HuH-7.5 (cell line): ENCODE measurements around the gene GRIA1.

Source experiments
- DNase-seq: peaks from one replicate; pipeline ENCODE4 v3.0.0; 2011; ENCODE audit warnings: low spot score

The GRIA1 gene

GRCh38 chr5:153490118-153491037 is at the start of gene GRIA1:
TSS of gene GRIA1 (plus strand) at chr5:153490670.
- DNase-seq: no peak

- no peak for DNase-seq
These were observed 44.4 kb upstream of the GRIA1 start for GRCh38 chr5:153445875-153446579.

- DNase-seq: no peak
These were observed 42.9 kb upstream of the GRIA1 start for GRCh38 chr5:153447534-153447933.

GRCh38 chr5:153456354-153456753 is 34.1 kb upstream of the GRIA1 start:
- no peak for DNase-seq

GRCh38 chr5:153456993-153457392 is 33.5 kb upstream of the GRIA1 start:
- no peak for DNase-seq

- DNase-seq: no peak
These were observed 32.2 kb upstream of the GRIA1 start for GRCh38 chr5:153458268-153458667.

GRCh38 chr5:153459051-153459743 is 31.3 kb upstream of the GRIA1 start:
- DNase-seq: no peak

- no peak for DNase-seq
These were observed 30.0 kb upstream of the GRIA1 start for GRCh38 chr5:153460421-153460820.

GRCh38 chr5:153461341-153461740 is 29.1 kb upstream of the GRIA1 start:
- no peak for DNase-seq

GRCh38 chr5:153463806-153464205 is 26.7 kb upstream of the GRIA1 start:
- no peak for DNase-seq

GRCh38 chr5:153467546-153467945 is 22.9 kb upstream of the GRIA1 start:
- no peak for DNase-seq

- no peak for DNase-seq
These were observed 21.0 kb upstream of the GRIA1 start for GRCh38 chr5:153469423-153469822.

- DNase-seq: no peak
These were observed 19.7 kb upstream of the GRIA1 start for GRCh38 chr5:153470736-153471135.

GRCh38 chr5:153476767-153477166 is 13.7 kb upstream of the GRIA1 start:
- no peak for DNase-seq

GRCh38 chr5:153480401-153480800 is 10.1 kb upstream of the GRIA1 start:
- no peak for DNase-seq

GRCh38 chr5:153483482-153483881 is 7.0 kb upstream of the GRIA1 start:
- no peak for DNase-seq

- DNase-seq: no peak
These were observed 4.8 kb upstream of the GRIA1 start for GRCh38 chr5:153485641-153486040.

- no peak for DNase-seq
These were observed 3.7 kb upstream of the GRIA1 start for GRCh38 chr5:153486771-153487170.

GRCh38 chr5:153489611-153490010 is 859 bp upstream of the GRIA1 start:
- DNase-seq: no peak

GRCh38 chr5:153491038-153491744 is 721 bp downstream of the GRIA1 start:
- DNase-seq: no peak

- DNase-seq: no peak
These were observed 1.4 kb downstream of the GRIA1 start for GRCh38 chr5:153491856-153492255.

- DNase-seq: no peak
These were observed 6.4 kb downstream of the GRIA1 start for GRCh38 chr5:153496835-153497234.
